Vagina (tissue), 2 donors: ENCODE results near the gene PNPT1.

Experiments used
- POLR2AphosphoS5 ChIP-seq, 2 donors: sonication (generic); formaldehyde crosslinking; IDR thresholded peaks; one replicate each; pipeline ENCODE4 v1.9.0; 2017; ENCODE audit warnings: antibody characterized with exemption in 2 of 2, mild to moderate bottlenecking in 2 of 2, low read depth in 1 of 2; ENCODE audit not compliant: insufficient read depth in 1 of 2
- TF ChIP-seq, protein P1 (sequence below), 3 experiments: fragments of 450-650 bp in 2 of 3; fragments of 200-600 bp in 1 of 3; sonication (generic) in 1 of 3; IDR thresholded peaks; one replicate each; pipeline ENCODE4 v1.5.1; 2017 to 2019; ENCODE audit warnings: antibody characterized with exemption in 3 of 3, mild to moderate bottlenecking in 2 of 3, moderate library complexity in 2 of 3

- TF ChIP-seq, protein P1, sequence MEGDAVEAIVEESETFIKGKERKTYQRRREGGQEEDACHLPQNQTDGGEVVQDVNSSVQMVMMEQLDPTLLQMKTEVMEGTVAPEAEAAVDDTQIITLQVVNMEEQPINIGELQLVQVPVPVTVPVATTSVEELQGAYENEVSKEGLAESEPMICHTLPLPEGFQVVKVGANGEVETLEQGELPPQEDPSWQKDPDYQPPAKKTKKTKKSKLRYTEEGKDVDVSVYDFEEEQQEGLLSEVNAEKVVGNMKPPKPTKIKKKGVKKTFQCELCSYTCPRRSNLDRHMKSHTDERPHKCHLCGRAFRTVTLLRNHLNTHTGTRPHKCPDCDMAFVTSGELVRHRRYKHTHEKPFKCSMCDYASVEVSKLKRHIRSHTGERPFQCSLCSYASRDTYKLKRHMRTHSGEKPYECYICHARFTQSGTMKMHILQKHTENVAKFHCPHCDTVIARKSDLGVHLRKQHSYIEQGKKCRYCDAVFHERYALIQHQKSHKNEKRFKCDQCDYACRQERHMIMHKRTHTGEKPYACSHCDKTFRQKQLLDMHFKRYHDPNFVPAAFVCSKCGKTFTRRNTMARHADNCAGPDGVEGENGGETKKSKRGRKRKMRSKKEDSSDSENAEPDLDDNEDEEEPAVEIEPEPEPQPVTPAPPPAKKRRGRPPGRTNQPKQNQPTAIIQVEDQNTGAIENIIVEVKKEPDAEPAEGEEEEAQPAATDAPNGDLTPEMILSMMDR (IDR thresholded peaks at IDR 0.05) = no peak
- TF ChIP-seq POLR2AphosphoS5 (IDR thresholded peaks at IDR 0.05; ENCODE audit: insufficient read depth in 1 of 2, low read depth in 1 of 2) = no peak
These were observed 85.9 kb downstream of the PNPT1 start for GRCh38 chr2:55607717-55608116.
